ENCODE measurements around the gene NTM.

Gene NTM

DNA sequence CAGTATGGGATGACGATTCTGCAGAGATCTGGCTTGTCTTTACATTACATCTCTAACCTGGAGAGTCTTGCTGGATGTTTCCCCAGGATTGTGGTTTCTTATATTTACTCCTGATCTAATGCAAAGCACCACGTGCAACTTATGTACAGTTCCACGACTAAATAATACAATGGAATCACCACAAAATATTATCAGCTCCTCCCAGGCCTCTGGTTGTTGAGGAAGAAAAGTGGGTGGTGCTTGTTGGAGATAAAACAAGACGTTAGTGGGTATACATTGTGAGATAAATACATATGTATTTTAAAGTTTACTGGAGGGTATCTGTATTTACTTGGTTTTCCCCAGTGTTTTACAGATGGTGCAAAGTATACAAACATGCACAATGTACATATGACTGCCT lies 569.7 kb downstream of the NTM start:
- DNase-seq = no peak

DNA sequence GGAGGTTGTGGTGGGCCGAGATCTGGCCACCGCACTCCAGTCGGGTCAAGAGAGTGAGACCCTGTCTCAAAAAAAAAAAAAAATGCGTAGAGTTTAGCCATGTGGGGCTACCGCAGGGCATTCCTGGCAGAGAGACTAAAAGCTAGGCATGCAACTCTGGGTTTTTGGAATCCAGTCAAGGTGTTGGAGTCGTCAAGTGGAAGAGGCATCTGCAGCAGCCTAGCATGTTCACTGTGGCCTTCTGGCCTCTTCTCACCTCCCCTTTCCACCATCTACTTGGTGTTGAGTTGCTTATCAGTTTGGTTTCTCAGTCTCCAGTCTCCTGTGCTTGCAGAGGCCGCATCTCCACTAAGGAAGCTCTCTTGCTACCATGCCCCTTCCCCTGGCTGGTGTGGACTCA lies 572.5 kb downstream of the NTM start:
- DNase-seq = no peak

DNA sequence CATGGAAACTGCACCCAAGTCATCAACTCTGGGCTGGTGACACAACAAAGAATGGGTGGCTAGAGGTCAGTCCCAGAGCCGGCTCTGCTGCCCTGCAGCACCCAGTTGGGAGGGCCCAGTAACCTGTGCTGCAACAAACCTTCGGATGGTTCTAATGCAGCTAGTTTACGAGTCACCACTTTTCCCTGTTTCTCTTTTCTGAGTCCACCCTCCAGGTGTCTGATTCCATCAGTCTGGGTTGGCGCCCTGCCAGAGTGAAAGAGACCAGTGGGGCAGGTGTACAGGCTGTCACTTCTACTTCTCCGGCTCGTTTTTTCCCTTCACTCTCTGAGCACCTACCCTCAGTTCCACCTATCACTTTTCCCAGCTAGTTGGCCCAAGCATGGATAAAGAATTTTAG lies 572.9 kb downstream of the NTM start:
- no peak for DNase-seq

DNA sequence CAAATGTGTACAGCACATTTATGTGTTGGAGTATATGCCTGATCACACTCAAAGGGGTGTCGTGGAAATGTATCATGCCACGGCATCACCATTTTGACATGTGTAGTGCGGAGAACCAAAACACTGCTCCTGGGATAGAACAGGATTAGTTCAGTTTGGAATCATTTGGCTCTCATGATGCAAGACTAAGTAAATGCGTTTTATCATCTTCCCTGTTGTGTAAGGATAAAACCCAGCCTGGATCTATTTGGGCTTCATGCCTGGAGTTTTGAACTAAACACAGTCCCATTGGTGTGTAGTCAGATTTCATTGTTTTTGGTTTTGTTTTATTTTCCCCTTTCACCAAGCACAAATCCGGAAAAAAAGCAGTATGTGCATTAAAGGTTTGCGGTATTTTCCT lies 574.3 kb downstream of the NTM start:
- DNase-seq = no peak

DNA sequence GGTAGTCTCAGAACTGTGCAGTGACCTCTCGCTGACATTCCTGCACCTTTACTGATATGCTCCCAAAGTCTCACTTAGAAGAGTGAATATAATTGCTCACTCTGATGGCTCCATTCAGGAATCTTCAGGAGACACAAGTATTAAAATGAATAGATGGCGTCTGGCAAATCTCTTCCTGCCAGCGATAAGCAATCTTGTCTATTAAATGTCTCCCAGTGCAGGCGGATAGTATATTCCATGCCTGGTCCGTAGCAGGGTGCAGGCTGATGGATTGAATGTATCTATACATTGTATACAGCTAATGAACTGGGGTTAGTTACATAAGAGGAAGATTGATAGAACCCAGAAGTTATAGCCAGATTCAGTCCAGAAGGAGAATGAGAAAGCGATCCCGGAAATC lies 575.3 kb downstream of the NTM start:
- no peak for DNase-seq

DNA sequence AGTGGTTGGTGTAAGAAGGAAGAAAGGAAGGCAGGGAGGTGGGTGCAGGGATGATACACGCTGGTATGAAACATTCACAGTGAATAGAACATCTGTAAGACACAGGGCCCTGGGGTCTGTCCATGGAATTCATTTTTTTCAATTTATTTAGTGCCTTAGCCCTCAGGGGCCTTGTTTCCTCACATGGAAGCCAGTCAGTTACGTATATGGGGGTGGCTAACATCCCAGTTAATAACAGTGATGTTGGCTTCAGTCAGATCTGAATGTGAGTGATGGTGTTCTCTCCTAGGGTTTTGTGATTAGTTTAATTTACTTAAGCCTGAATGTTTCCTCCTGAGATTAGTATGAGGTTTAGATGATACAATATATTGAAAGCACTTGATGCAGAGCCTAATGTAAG lies 577.1 kb downstream of the NTM start:
- no peak for DNase-seq

DNA sequence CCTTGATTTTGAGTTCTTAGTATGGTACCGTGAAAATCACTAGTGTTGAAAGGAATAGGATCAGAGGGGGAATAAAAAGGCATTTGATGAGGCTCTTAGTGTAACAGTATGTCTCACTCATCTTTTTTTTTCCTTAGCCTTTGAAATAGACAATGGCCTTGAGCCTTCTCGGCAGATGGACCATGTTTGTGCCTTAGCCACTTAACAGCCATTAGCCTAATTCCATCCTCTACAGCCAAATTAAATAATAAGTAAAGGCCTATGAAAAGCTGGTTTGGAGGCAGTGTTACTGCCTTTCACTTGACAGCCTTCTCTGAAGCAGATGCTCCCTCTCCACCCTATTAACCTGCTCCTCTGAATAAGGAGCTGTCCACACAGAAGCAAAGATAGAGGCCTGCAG lies 580.7 kb downstream of the NTM start:
- DNase-seq = no peak

DNA sequence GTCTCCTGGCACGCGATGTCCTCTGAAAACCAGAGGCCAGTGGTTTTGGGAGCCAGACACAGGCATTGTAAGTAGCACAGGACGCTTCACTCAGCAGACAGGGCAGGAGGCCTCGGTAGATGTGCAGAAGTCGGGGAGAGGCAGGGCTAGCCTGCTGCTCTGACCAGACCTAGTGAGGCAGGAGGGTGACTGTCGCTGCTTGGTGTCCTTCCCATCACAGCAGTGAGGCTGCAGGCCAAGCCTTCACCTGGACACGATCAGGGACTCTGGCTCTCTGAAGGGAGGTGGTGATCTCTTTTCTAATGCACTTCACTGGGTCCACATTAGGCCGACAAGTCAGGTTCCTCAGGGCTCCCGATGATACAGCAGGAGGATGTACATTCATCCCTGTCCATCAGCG lies 583.7 kb downstream of the NTM start:
- DNase-seq = no peak

DNA sequence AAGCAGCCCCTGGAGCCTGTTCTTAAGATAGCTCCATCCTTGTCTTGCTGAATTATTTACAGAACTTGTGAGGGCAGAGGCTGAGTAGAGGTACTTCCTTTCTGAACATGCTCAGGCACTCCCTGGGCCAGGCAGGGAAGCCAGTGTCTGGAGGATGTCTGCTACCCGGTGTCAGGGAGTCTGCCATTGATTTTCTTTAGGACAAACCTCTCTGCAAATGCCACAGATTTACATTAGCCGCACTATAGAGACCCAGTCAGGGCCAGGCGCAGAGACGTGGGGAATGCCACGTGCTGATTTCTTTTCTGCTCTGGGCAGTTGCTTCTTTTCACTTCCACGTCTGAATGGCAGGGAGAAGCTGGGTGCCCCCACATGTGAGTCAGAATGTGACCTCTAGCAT lies 585.5 kb downstream of the NTM start:
- no peak for DNase-seq

DNA sequence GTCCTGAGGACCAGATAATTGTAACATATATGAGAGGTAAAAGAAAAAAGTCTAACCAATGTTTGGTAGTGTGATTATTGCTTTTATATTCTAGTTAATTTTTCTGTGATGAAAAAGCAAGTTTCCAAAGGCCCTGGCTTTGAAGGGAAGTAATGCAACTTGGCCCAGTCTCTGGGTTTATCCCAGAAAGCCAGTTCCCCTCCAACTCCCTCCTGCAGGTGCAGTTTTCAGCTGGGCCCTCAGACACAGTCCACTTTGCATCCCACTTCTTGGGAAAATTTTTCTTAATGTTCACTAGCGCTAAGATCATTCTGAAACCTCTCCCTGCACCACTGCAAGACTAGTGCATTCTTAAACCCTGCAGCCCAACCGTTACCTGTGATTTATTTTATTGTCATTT lies 586.8 kb downstream of the NTM start:
- no peak for DNase-seq

DNA sequence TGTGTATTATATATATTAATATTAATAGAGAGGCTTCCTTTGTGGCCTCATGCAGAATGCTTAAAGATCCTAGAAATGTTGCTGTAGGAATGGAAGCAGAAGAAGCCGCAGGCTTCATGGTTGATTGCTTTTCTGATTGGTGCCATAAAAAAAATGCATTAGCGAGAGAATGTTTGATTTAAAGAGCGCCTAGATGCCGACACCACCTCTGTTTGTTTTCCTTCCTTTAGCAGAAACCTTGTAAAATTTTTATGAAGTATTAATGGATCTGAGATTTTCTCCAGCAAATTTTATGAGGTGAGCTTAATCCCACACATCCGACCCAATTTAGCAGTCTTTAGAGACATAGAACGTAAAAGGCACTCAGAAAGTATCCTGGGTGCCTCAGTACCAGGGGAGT lies 587.5 kb downstream of the NTM start:
- DNase-seq = no peak

DNA sequence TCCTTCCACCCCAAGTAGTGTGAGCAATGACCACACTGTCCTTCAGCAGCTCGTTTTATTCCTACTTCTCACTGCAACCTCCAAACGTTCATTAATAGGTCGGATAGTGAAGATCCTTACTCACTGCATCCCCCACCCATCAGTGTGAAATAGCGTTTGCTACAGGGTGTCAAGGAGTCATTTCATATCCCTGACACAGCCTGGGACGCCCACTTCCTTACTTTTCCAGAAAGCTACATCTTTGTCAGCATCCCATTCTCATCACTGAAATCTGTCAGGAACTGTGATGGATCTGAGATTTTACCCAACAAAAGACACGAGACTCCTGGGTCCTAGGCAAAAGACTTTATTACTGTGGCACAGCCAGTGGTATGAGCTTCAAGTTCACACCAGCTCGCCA lies 592.4 kb downstream of the NTM start:
- no peak for DNase-seq

DNA sequence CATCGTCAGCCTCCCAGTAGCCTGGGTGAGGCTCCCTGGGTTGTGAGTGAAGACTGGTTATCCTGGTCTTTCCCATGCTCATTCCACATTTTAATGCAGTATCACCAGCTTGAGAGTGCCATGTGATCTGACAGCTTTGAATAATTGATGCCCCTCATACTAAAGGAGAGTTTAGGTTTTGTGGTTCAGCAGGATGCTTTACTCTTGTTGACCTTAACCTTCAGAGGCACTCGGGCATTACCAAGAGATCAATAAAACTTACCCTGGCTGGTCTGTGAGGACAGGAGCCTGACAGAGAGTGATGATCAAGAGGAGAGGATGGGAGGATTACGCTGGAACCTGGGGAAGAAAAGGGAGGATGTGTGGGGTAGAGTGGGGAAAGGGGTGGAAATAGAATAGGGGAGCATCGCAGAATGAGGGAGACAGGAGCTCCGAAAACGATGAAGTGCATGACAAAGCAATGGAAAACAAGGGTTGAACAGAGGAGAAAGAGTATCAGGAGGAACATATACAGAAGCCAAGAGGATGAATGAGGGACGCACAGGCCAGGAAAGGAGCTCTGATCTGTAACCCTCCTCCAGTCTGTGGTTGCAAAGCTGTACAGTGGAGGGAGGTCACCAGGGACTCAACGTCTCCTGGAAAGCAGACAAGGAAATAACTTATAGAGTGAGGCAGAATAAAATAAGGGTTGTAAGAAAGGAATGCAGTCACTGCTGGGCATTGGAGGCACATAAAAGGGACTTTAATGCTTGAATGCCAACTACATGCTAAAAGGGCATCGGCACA lies 594.5 kb downstream of the NTM start:
- DNase-seq = no peak

DNA sequence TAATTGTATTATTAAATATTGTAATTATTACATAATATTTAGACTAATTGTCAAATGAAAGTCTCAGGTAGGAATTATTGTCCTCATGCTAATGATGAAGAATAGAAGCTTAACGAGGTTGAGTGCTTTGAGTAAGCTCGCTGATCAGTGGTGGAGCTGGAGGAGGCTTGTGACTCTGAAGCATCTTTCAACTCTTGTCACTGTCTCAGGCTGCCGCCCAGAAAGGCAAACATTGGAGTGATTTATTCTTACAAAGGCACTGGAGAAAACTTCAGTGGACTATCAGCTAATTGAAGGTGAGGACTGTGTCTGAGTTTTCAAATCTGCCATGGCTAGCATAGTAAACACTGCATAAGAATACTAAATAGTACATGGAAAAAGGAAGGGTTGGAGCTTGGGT lies 595.1 kb downstream of the NTM start:
- DNase-seq = no peak

DNA sequence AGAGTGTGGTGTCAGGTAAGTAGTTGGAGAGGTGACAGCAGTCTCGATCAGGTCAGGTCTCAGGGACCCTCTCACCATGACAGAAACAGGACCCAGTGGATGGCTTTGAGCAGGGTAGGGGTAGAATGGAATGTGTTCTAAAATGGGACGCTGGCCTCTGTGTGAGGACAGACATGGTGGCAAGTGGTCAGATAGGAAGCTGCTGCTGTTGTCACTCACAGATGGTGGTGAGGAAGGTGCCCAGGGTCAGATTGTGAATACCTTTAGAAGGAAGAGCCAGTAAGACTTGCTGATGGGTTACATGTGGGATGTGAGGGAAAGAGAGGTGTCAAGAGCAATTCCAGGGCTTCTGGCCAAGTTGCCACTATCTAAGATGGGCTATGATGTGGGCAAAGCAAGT lies 596.3 kb downstream of the NTM start:
- DNase-seq = no peak

DNA sequence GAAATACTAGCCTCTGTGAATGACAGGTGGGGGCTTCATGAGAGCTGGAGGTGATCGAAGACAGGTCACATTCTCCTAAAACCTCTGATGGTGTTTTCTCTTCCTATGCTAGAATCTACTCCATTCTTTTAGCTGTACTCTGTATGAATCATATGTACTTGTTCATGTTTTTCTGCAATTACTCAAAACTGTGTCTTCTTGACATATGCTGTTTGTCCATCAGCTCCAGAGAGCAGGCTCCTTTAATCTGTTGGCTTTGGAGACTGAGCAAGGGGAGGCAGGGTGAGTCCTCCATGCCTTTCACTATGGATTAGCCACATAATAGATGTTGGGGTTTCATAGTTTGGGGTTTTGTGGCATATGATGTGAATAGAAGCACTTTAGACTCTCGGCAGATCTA lies 598.8 kb downstream of the NTM start:
- no peak for DNase-seq

DNA sequence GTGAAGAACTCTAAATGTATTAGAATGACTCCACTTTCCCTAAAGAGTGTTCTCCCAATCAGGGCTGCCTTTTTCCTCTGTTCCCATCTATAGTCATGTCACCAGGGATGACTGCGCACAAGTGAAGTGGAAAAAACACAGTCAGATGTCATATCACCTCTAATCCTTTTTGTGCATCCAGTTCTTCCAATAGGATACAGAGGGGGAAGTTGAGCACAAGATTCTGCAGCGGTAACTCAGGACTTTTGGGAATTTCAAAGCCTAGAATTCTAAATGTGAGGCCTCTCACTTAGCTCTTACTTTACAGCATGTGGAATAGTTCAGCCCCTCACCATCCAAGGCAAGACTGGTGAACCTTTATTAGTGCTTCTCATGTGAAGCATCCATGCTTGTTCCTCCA lies 602.6 kb downstream of the NTM start:
- no peak for DNase-seq

DNA sequence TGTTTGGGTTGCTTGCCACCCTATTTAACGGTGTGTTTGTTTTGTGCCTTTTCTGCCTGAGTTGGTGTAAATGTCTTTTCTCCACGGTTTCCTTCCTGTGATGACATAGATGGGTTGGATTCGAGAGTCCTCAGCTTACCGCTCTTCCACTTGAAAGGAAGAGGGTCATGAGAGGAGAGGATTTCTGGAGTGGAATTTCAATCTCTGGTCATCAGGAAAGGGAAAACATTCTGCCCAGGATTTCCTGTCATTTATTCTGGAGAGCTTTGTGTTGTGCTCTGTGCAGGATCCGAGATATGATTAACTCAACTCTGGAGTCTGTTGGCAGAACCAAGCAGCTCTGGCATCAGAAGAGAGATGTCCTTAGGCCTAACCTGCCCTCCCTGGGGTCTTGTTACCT lies 605.2 kb downstream of the NTM start:
- no peak for DNase-seq

DNA sequence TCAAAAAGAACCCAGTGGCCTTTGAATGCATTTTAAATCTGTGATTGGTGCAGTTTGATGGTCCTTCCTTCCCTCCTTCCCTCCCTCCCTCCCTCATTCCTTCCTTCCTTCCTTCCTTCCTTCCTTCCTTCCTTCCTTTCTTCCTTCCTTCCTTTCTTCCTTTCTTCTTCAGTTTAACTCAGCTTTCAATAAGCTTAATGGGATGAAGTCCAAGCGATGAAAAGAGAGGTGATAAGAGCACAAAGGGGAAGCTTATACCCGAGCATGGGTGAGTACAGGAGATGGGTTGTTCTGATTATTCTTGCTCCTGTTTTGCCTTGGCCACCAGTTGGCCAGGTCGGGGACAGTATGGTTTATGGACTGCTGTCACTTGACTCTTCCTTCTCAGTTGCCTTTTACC lies 605.6 kb downstream of the NTM start:
- DNase-seq = no peak

DNA sequence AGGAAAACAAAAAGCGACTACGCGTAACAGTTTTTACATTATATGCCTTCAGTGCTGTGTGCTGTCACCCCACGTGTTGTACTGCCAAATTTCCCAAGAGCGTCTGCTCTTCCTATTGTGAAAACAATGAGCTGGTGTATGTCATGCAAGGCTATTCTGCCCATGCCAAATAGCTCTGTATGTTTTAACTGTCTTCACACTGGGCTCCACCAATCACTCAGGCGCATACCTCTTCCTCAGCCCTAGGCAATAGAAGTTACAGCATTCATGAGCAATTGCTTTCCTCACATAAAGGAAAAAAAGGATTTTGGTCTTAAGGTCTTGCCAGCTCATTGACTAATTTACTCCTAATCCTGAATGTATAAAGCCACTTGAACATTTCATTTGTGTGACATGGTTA lies 606.8 kb downstream of the NTM start:
- no peak for DNase-seq

DNA sequence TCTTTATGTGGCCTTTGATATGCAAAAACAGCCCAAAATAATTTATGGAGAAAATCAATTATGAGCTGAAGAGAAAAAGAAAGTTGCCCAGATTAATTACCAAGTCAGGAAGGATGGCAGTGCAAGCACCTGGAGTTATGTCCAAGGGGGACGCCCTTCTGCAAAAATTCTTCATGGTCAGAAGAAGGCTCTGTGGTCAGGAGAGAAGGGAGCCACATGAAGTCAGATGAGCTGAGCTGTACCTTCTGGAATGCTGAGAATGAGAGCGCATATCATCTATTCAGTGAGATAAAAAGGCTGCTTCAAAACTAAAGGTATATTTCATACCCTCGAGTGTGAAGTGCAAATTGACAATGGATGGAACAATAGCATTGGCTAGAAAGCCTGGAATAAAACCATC lies 607.4 kb downstream of the NTM start:
- no peak for DNase-seq

DNA sequence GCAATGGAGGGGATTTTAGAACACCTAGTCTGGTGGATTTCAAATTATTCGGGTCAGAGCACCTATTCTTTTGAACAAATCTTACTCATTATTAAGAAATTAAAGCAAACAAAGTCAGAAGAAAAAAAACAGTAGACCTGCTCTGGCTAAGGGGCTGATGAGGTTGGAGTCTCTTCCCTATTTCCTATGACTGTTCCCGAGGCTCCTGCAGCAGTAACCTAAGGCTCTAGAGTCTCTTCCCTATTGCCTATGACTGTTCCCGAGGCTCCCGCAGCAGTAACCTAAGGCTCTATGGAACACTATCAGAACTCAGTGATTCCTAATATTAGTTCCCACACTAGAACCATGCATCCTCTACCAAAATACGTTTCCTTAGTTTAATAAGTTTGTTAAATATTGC lies 607.9 kb downstream of the NTM start:
- no peak for DNase-seq

DNA sequence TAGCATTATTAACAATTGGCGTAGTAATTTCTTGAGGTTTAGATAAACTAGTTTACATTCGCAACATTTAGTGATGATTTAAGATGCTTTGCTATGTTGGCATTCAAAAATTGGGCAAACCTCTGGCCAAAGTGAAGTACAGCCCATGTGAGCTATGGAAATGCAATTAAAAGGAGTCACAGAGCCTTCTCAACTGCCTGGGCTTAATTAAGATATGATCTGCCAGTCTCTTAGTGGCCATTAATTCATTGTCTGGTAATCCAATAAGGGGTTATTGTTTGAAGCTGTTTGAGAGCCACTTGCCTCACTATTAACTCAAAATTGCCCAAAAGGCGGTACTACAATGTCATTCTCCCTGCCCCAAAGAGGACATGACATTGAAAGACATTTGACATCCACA lies 608.9 kb downstream of the NTM start:
- DNase-seq = no peak

DNA sequence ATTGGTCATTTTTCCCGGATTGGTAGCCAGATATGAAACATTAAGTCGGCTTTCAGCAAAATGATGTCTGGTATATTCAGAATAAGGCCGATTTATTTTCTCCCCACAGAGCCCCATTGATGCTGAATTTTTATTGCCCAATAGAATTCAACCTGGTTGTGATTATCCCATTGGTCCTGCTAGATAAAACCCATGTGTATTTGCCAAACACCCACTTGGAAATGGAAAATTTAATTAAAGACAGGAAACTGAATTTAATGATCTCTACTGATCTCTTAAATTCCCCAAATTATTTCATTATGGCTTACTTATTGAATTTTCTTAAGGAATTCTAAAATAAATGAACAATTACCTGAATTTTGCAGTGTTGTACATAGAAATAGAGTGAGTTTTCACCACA lies 609.8 kb downstream of the NTM start:
- DNase-seq = no peak

DNA sequence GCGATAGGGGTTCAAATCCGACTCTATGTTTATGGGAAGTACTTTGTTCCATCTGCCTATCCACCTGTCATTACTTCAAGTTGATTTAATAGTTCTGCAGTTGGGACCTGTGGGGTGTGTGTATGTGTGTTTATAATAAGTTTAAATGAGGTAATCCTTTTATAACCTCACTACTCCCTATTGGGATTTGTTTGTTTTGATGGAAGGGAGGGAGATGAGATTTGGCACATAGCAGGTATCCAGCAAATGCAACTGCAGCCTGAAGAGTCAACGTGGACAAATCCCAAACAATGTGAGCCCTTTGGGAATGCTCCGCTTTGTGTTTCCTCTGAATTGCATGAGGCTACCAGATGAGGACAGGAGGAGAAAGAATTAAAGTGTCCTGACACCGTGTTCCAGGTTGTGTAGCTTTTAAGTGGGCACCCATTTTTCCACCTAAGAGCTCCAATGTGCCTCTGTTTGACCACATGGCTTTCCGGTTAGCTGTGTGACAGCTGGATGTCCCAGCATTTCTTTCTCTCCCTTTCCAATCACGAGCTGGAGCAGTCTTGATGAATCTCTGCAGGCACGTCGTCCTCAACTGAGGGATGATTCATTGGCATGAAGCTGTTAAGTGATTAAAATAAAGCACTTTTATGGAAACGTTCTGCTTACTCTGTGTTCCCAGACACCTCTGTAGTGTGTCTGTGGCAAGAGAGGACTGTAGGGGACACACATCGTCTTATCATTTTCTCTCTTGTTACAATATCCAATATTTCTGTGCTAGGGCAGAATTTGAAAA lies 610.7 kb downstream of the NTM start:
- DNase-seq = no peak

All from stimulated activated CD4-positive, alpha-beta T cell treated with anti-CD3 and anti-CD28 coated beads, Interleukin-1b, Interleukin-23, amount 100 ng/mL, for 48 hours (primary cell).